Ovary (tissue), 9 donors: Measurements from ENCODE around the gene CD36. TPM values are rescaled to one million over a fixed set of nuclear protein-coding genes. Genes with fewer than 3 reads are reported as not detected.

Source experiments
- DNase-seq, 5 donors: peaks; one replicate each; pipeline ENCODE4 v3.0.0-alpha.2; 2019 to 2020
- H3K27ac ChIP-seq, 2 donors: fragments of 200-600 bp; one replicate each; pipeline versions ENCODE4 v1.5.1 to v1.8.0; 2019 to 2022
- H3K27me3 ChIP-seq: fragments of 200-600 bp; one replicate; pipeline ENCODE4 v1.8.0; 2022
- H3K36me3 ChIP-seq: fragments of 200-600 bp; sonication (generic); one replicate; pipeline ENCODE4 v1.5.1; 2019
- H3K4me1 ChIP-seq: one replicate; pipeline ENCODE4 v1.8.1; 2013; ENCODE audit warnings: mild to moderate bottlenecking, moderate library complexity; ENCODE audit not compliant: insufficient read depth
- H3K4me3 ChIP-seq: fragments of 200-600 bp; sonication (generic); one replicate; pipeline ENCODE4 v1.5.1; 2017
- H3K9me3 ChIP-seq, 2 donors: fragments of 200-600 bp in 1 of 2; sonication (generic) in 1 of 2; one replicate each; pipeline versions ENCODE4 v1.5.1 to v1.8.1; 2013 to 2019; ENCODE audit warnings: mild to moderate bottlenecking in 1 of 2, moderate library complexity in 1 of 2
- CTCF ChIP-seq, 3 donors: fragments of 450-650 bp in 2 of 3; fragments of 200-600 bp in 1 of 3; IDR thresholded peaks; one replicate each; pipeline versions ENCODE4 v1.5.1 to v1.8.0; 2016 to 2022; ENCODE audit warnings: antibody characterized with exemption in 3 of 3, mild to moderate bottlenecking in 1 of 3
- EP300 ChIP-seq: sonication (generic); formaldehyde crosslinking; IDR thresholded peaks from one replicate; pipeline ENCODE4 v1.6.1; 2017; ENCODE audit warnings: antibody characterized with exemption
- POLR2A ChIP-seq: fragments of 450-650 bp; IDR thresholded peaks from one replicate; pipeline ENCODE4 v1.6.1; 2017; ENCODE audit warnings: antibody characterized with exemption, mild to moderate bottlenecking, moderate library complexity
- WGBS, 3 donors: extraction: QIAGEN DNeasy Blood & Tissue Kit in 1 of 3; methylation state at CpG; one replicate each; pipeline versions ENCODE4 v1.1.5 to v1.1.7; 2013 to 2017; 5-methylcytosine and 5-hydroxymethylcytosine counted together
- intact Hi-C, 4 donors: fragments of 100-400 bp; cut with DNase I; formaldehyde crosslinking; loops; one replicate each; pipeline versions ENCODE4 v1.11.0 to v1.15.1; 2022 to 2023
- polyA plus RNA-seq, 2 donors: library from polyadenylated mRNA; stranded (reverse); fragments of 200-250 nt in 1 of 2; fragments of 350-450 nt in 1 of 2; fragmentation: Illumina TruSeq in 1 of 2; extraction: RNeasy Lipid Tissue Mini Kit (QIAGEN cat#74804) in 1 of 2; gene quantifications; one replicate each; pipeline ENCODE4 v1.2.3, GENCODE V29; 2013 to 2014
- total RNA-seq, 7 donors: library from RNA; depleted of rRNA in 2 of 7; stranded (reverse); fragments of >200 nt in 2 of 7; fragmentation: NEBNext Ultra II Directional in 3 of 7; extraction: Animal tissue kit (Norgen Biotek cat#: 25700) in 3 of 7; gene quantifications; one replicate each; pipeline versions ENCODE4 v1.1.0 to v1.2.4, GENCODE V29; 2016 to 2023
- donor health status: DM: no; HTN: no; CAD: no; lungs with moderate emphysema.
- donor health status: DM: no; HTN: no; CAD: no.
- donor health status: Bipolar disorder and iron deficiency.
- donor health status: DM: yes; HTN: yes; CAD: no.
- donor health status: DM: no; HTN: no; CAD: no.
- donor health status: DM: yes; HTN: yes; CAD: no.

The CD36 gene
- total and polyA plus RNA-seq, 9 donors, result 3.1 to 55.4 (median 9.1) TPM

DNA sequence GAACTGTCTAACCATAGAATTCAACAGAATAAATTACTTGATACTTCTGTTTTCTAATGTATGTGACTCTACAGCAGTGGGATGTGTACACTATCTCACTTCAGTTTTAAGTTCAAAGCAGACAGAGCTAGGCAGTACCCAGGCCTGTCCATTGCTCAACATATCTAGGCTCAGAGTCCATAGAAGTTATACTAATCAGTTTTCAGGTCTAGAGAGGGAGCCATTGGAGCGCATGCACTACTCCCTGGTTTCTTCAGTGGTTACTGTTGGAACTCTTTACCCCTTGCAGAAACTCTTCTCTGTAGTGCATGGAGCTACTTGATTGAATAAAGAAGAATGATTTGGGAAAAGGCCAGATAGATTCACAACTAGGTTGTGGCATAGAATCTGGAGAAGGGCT is 4.4 kb downstream of the CD36 start:
- H3K4me3 ChIP-seq, result no peak overlapping the region
- H3K9me3 ChIP-seq, result no peaks in the 10 kb centered on the region
- DNase-seq, result no peak
- 93 to 100% (median 100%) methylated on average over 1 of the region's 1 CpG for WGBS, 3 donors
- no peaks in the 10 kb centered on the region for H3K27me3 ChIP-seq
- no peaks in the 10 kb centered on the region for H3K4me1 ChIP-seq
- no peaks in the 10 kb centered on the region for H3K36me3 ChIP-seq
- TF ChIP-seq POLR2A (no peak), CTCF (IDR thresholded peaks at IDR 0.05) (no peak), EP300 (no peak)
- intact Hi-C loops, result no loop called here
- no peak overlapping the region for H3K27ac ChIP-seq

DNA sequence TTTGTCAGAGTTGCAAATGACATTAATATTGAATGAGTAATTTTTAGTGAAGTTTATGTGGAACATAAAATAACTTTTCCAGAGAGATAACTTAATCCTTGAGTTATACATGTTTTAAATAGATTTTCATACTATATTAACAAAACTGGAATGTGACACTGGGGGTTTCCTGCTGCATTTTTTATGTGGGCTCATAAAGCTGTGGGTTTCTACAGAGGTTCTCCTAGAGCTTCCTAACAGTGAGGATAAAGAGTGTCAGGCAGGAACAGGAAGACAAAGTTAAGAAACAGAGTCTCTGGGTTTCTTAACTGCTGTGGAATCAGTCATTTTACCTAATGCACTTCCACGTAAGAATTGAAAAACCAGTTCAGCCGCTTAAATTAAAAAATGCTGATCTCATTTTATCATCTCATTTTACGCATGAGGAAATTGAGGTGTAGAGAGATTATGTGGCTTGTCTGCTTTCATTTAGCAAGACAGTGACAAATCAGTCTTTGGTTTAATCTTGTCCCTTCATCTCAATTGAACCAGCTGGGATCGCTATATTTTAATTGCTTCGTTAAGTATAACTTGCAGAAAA is 5.0 kb downstream of the CD36 start:
- H3K9me3 ChIP-seq, result no peaks in the 10 kb centered on the region
- no peak for DNase-seq
- TF ChIP-seq CTCF (IDR thresholded peaks at IDR 0.05) (no peak), POLR2A (no peak), EP300 (no peak)
- H3K36me3 ChIP-seq, result no peaks in the 10 kb centered on the region
- no peak overlapping the region for H3K27ac ChIP-seq
- WGBS, 3 donors, result 93 to 96% (median 95%) methylated on average over 5 of the region's 5 CpGs
- H3K4me1 ChIP-seq, result no peaks in the 10 kb centered on the region
- no peaks in the 10 kb centered on the region for H3K27me3 ChIP-seq
- intact Hi-C loops, result no loop called here
- no peak overlapping the region for H3K4me3 ChIP-seq

DNA sequence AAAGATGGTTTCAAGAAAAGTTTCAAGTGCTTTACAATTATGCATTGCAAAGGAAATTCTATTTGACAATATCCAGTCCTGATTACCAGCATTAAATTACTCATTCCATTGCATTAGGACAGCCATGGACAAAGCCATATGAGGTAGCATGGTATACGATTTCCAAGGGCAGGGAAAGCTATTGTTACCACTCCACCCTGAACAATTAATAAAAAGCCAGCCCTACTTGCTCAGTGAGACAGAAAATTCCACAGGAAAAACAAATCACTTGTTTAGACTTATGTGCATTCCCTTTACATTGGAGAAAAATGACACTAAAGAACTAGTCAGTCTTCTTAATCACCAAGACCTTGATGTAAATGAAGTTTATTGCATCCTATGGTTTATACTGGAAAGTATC is 5.6 kb downstream of the CD36 start:
- intact Hi-C loops, result no loop called here
- no peak overlapping the region for H3K27ac ChIP-seq
- no peak overlapping the region for H3K4me3 ChIP-seq
- DNase-seq, result no peak
- TF ChIP-seq EP300 (no peak), POLR2A (no peak), CTCF (IDR thresholded peaks at IDR 0.05) (no peak)
- H3K4me1 ChIP-seq, result no peaks in the 10 kb centered on the region
- no peaks in the 10 kb centered on the region for H3K27me3 ChIP-seq
- 74 to 91% (median 88%) methylated on average over 1 of the region's 1 CpG for WGBS, 3 donors
- H3K36me3 ChIP-seq, result no peaks in the 10 kb centered on the region
- no peaks in the 10 kb centered on the region for H3K9me3 ChIP-seq

- TF ChIP-seq EP300 (no peak), POLR2A (no peak), CTCF (IDR thresholded peaks at IDR 0.05) (no peak)
- intact Hi-C loops, result no loop called here
- H3K36me3 ChIP-seq, result no peaks in the 10 kb centered on the region
Measured at GRCh38 chr7:80646083-80646865, 7.8 kb downstream of the CD36 start.

More at GRCh38 chr7:80646083-80646865, 7.8 kb downstream of the CD36 start:
- Histone ChIP-seq H3K27ac (no peak overlapping the region), H3K4me3 (no peak overlapping the region), H3K9me3 (no peaks in the 10 kb centered on the region), H3K4me1 (no peaks in the 10 kb centered on the region), H3K27me3 (no peaks in the 10 kb centered on the region)
- 79 to 83% (median 80%) methylated on average over 9 of the region's 9 CpGs for WGBS, 3 donors
- DNase-seq, result no peak
